ENCODE results near the gene GPR55. TPM values are rescaled to one million over a fixed set of nuclear protein-coding genes. Genes with fewer than 3 reads are reported as not detected.

Gene GPR55
- total and polyA plus RNA-seq, 8 donors = 0.02 to 0.12 (median 0.06) TPM; not detected in 3

- no peaks in the 10 kb centered on the region for H3K9me3 ChIP-seq
- H3K27me3 ChIP-seq = no peaks in the 10 kb centered on the region
- intact Hi-C loops (cut with DNase I) = no loop called here
- H3K27ac ChIP-seq = no peak overlapping the region
- H3K36me3 ChIP-seq = no peaks in the 10 kb centered on the region
- WGBS, 2 donors = 85 to 89% methylated on average over 5 of the region's 5 CpGs
- ATAC-seq = no peak
- FAIRE-seq = no peak
- DNase-seq = no peak
- H3K4me3 ChIP-seq = no peak overlapping the region
- no peaks in the 10 kb centered on the region for H3K4me1 ChIP-seq
- TF ChIP-seq CTCF (IDR thresholded peaks at IDR 0.05) = no peak
These were observed 12.3 kb downstream of the GPR55 start for GRCh38 chr2:230912724-230913123.

GRCh38 chr2:230912046-230912445, 13.0 kb downstream of the GPR55 start:
- WGBS, 2 donors = 78 to 79% methylated on average over 5 of the region's 5 CpGs
- no peak for TF ChIP-seq CTCF (IDR thresholded peaks at IDR 0.05)
- Histone ChIP-seq H3K9me3 (no peaks in the 10 kb centered on the region), H3K27me3 (no peaks in the 10 kb centered on the region), H3K4me3 (no peak overlapping the region), H3K27ac (no peak overlapping the region), H3K36me3 (no peaks in the 10 kb centered on the region), H3K4me1 (no peaks in the 10 kb centered on the region)
- no peak for FAIRE-seq
- intact Hi-C loops (cut with DNase I) = no loop called here
- no peak for ATAC-seq
- DNase-seq = peak in 2 of 6 donors; percentile 5 to 21

- H3K4me1 ChIP-seq = no peaks in the 10 kb centered on the region
- intact Hi-C loops (cut with DNase I) = no loop called here
- DNase-seq (peak in 1 of 6 donors; percentile 28), ATAC-seq (no peak), FAIRE-seq (no peak)
- no peak for TF ChIP-seq CTCF (IDR thresholded peaks at IDR 0.05)
- H3K27me3 ChIP-seq = no peaks in the 10 kb centered on the region
- 68 to 79% methylated on average over 13 of the region's 13 CpGs for WGBS, 2 donors
- no peaks in the 10 kb centered on the region for H3K36me3 ChIP-seq
- no peak overlapping the region for H3K27ac ChIP-seq
- H3K4me3 ChIP-seq = no peak overlapping the region
- H3K9me3 ChIP-seq = no peaks in the 10 kb centered on the region
These were observed 14.4 kb downstream of the GPR55 start for GRCh38 chr2:230910546-230911177.

- TF ChIP-seq CTCF (IDR thresholded peaks at IDR 0.05) = no peak
- no peak overlapping the region for H3K4me3 ChIP-seq
- no peak overlapping the region for H3K27ac ChIP-seq
- H3K27me3 ChIP-seq = no peaks in the 10 kb centered on the region
- ATAC-seq = no peak
- no peaks in the 10 kb centered on the region for H3K9me3 ChIP-seq
- no peaks in the 10 kb centered on the region for H3K4me1 ChIP-seq
- intact Hi-C loops (cut with DNase I) = no loop called here
- FAIRE-seq = no peak
- 73 to 84% methylated on average over 17 to 18 of the region's 18 CpGs for WGBS, 2 donors
- no peaks in the 10 kb centered on the region for H3K36me3 ChIP-seq
- peak in 2 of 6 donors; percentile 5 to 32 for DNase-seq
These were observed 15.0 kb downstream of the GPR55 start for GRCh38 chr2:230909841-230910545.

Data from pancreas (tissue), 10 donors.